ENCODE data around the gene PTPRD.

Gene PTPRD

DNA sequence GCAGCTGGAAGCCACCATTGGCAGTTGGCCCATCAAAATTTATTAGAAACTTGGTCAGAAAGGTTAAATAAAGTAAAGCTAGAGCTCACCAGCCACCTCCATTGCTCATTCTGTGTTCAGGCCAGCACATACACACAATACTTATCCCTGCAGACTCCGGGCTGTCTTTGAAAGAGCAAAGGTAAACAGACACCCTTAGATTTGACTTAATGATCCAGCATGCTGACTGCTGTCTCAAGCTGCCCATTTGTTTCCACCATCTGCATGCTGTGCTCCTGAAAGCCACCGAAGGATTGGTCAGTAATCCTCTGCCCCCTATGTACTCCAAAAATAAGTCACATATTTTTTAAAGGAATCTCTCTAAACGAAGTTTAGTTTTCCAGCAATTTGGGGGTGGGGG lies 1753.4 kb downstream of the PTPRD start:
- TF ChIP-seq FOXP2 (optimal IDR thresholded peaks at IDR 0.05; ENCODE audit: borderline replicate concordance, extremely low read depth, extremely low read length, insufficient read depth) (no peak), TAF1 (IDR thresholded peaks at IDR 0.05; ENCODE audit: borderline replicate concordance, insufficient read depth, low read length) (no peak), POLR2AphosphoS5 (IDR thresholded peaks at IDR 0.05; ENCODE audit: low read depth, low read length) (no peak), SIN3A (IDR thresholded peaks at IDR 0.05; ENCODE audit: borderline replicate concordance, insufficient read depth, low read length) (no peak)
- TF ChIP-seq, protein P1, sequence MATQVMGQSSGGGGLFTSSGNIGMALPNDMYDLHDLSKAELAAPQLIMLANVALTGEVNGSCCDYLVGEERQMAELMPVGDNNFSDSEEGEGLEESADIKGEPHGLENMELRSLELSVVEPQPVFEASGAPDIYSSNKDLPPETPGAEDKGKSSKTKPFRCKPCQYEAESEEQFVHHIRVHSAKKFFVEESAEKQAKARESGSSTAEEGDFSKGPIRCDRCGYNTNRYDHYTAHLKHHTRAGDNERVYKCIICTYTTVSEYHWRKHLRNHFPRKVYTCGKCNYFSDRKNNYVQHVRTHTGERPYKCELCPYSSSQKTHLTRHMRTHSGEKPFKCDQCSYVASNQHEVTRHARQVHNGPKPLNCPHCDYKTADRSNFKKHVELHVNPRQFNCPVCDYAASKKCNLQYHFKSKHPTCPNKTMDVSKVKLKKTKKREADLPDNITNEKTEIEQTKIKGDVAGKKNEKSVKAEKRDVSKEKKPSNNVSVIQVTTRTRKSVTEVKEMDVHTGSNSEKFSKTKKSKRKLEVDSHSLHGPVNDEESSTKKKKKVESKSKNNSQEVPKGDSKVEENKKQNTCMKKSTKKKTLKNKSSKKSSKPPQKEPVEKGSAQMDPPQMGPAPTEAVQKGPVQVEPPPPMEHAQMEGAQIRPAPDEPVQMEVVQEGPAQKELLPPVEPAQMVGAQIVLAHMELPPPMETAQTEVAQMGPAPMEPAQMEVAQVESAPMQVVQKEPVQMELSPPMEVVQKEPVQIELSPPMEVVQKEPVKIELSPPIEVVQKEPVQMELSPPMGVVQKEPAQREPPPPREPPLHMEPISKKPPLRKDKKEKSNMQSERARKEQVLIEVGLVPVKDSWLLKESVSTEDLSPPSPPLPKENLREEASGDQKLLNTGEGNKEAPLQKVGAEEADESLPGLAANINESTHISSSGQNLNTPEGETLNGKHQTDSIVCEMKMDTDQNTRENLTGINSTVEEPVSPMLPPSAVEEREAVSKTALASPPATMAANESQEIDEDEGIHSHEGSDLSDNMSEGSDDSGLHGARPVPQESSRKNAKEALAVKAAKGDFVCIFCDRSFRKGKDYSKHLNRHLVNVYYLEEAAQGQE (IDR thresholded peaks at IDR 0.05; ENCODE audit: insufficient read depth in 1 of 2, low read depth in 2 of 2, low read length in 2 of 2): no peak

- TF ChIP-seq FOXP2 (optimal IDR thresholded peaks at IDR 0.05; ENCODE audit: borderline replicate concordance, extremely low read depth, extremely low read length, insufficient read depth) (no peak), POLR2AphosphoS5 (IDR thresholded peaks at IDR 0.05; ENCODE audit: low read depth, low read length) (no peak), SIN3A (IDR thresholded peaks at IDR 0.05; ENCODE audit: borderline replicate concordance, insufficient read depth, low read length) (no peak), TAF1 (IDR thresholded peaks at IDR 0.05; ENCODE audit: borderline replicate concordance, insufficient read depth, low read length) (no peak)
- TF ChIP-seq, protein P1 (IDR thresholded peaks at IDR 0.05; ENCODE audit: insufficient read depth in 1 of 2, low read depth in 2 of 2, low read length in 2 of 2): no peak
Measured at GRCh38 chr9:8858596-8859161, 1754.1 kb downstream of the PTPRD start.

DNA sequence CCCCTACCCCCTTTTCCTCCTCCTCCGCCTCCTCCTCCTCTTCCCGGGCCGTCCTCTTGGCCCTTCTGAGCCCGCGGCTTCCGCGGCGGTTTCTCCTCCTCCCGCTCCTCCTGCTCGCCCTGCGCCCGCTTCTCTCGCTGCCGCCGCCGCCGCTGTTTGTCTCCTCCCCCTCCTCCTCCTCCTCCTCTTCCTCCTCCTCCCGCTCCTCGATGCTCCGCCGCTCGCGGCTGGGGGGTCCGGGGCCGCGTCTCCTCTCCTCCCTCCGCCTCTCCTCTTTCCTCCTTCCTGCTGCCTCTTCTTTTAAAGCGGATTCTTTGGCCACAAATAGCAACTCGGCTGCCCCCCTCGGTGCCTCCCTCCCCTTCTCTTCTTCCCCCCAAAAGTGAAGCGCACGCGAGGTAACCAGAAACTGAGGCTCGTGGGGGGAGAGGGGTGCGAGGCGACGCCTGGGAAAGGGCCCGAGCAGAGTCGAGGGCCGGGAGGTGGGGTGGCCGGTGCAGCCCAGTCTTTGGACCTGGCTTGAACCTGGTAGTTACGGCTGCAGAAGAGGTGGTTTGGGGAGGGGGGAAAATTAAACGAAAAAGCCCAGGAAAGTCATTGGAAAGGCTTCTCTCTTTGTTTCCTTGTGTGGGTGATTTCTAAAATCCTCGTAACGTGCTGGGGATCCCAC lies 1754.7 kb downstream of the PTPRD start:
- peak; percentile 54; the same call in 1 of the 2 replicates for TF ChIP-seq POLR2AphosphoS5 (IDR thresholded peaks at IDR 0.05; ENCODE audit: low read depth, low read length)
- TF ChIP-seq, protein P1 (IDR thresholded peaks at IDR 0.05; ENCODE audit: insufficient read depth in 1 of 2, low read depth in 2 of 2, low read length in 2 of 2): no peak

GRCh38 chr9:8857068-8857925 lies 1755.5 kb downstream of the PTPRD start:
- TF ChIP-seq TAF1 (IDR thresholded peaks at IDR 0.05; ENCODE audit: borderline replicate concordance, insufficient read depth, low read length) (no peak), POLR2AphosphoS5 (IDR thresholded peaks at IDR 0.05; ENCODE audit: low read depth, low read length) (no peak), FOXP2 (optimal IDR thresholded peaks at IDR 0.05; ENCODE audit: borderline replicate concordance, extremely low read depth, extremely low read length, insufficient read depth) (no peak), SIN3A (IDR thresholded peaks at IDR 0.05; ENCODE audit: borderline replicate concordance, insufficient read depth, low read length) (no peak)
- TF ChIP-seq, protein P1 (IDR thresholded peaks at IDR 0.05; ENCODE audit: insufficient read depth in 1 of 2, low read depth in 2 of 2, low read length in 2 of 2): no peak

All from PFSK-1 (cell line).